ENCODE measurements around the gene BPI. TPM values are rescaled to one million over a fixed set of nuclear protein-coding genes. Genes with fewer than 3 reads are reported as not detected.

Gene BPI
- total RNA-seq, 1 experiment from 2014 or later, result not detected

- Histone ChIP-seq H3K27me3 (ENCODE audit: insufficient read depth, low read length) (no peaks in the 10 kb centered on the region), H2BK20ac (ENCODE audit: low read depth, low read length, poor library complexity, severe bottlenecking) (no peak overlapping the region), H3K4me1 (ENCODE audit: insufficient read depth, low read length) (no peaks in the 10 kb centered on the region), H3K4me2 (ENCODE audit: insufficient read depth, insufficient read length, low read length) (no peak overlapping the region), H3K79me1 (ENCODE audit: insufficient read depth, low read depth, low read length, poor library complexity, severe bottlenecking) (no peaks in the 10 kb centered on the region), H3T11ph (ENCODE audit: low read length) (no peak overlapping the region), H4K91ac (ENCODE audit: insufficient read length, low read depth, low read length) (no peak overlapping the region), H2BK12ac (ENCODE audit: insufficient read length, low read depth, low read length) (no peak overlapping the region), H4K8ac (replicated peaks; ENCODE audit: insufficient read length, low read depth, low read length) (no peak overlapping the region), H3K23me2 (ENCODE audit: insufficient read length, low read depth, low read length, poor library complexity, severe bottlenecking) (no peaks in the 10 kb centered on the region), H3K4ac (ENCODE audit: low read depth, low read length) (no peak overlapping the region), H3K23ac (ENCODE audit: insufficient read length, low read depth, low read length) (no peak overlapping the region), H2AFZ (ENCODE audit: low read length) (no peak overlapping the region), H4K20me1 (ENCODE audit: control insufficient read depth, insufficient read depth, insufficient read length) (no peaks in the 10 kb centered on the region), H3K9ac (ENCODE audit: extremely low read depth, insufficient read length, low read length) (no peak overlapping the region), H3K56ac (ENCODE audit: insufficient read length, low read depth, low read length) (no peak overlapping the region), H4K5ac (ENCODE audit: insufficient read length, low read depth, low read length) (no peak overlapping the region), H2AK5ac (ENCODE audit: insufficient read length, low read length) (no peak overlapping the region), H3K18ac (ENCODE audit: insufficient read length, low read depth, low read length) (no peak overlapping the region), H3K27ac (ENCODE audit: insufficient read length, low read depth, low read length) (no peak overlapping the region), H3K14ac (ENCODE audit: insufficient read depth, low read length) (no peak overlapping the region), H3K79me2 (ENCODE audit: insufficient read depth, low read length) (no peaks in the 10 kb centered on the region), H2BK15ac (ENCODE audit: low read depth, low read length) (no peak overlapping the region), H2BK5ac (ENCODE audit: insufficient read length, low read length) (no peak overlapping the region), H2BK120ac (ENCODE audit: low read depth, low read length, poor library complexity, severe bottlenecking) (no peak overlapping the region), H3K9me3 (ENCODE audit: control insufficient read depth, low read depth, low read length) (no peaks in the 10 kb centered on the region)
- Mint-ChIP-seq H3K4me1 (no peaks in the 10 kb centered on the region), H3K27me3 (ENCODE audit: low read depth) (peaks cover 36% of the 10 kb centered on the region), H3K9me3 (peaks cover 0 to 3% of the 10 kb centered on the region in 2 experiments; a peak in 1 of 5 replicates), H3K4me3 (no peak overlapping the region), H3K27ac (no peak overlapping the region), H3K36me3 (ENCODE audit: insufficient read depth in 1 of 3, low read depth in 3 of 3) (peaks cover 0 to 2% (median 0%) of the 10 kb centered on the region in 3 experiments; a peak in 1 of 7 replicates)
- DNase-seq, result no peak
- no peak for TF ChIP-seq CTCF (conservative IDR thresholded peaks at IDR 0.05)
- WGBS (ENCODE audit: extremely low coverage, insufficient read length, low lambda C conversion rate), result no CpG with 5 or more reads among the region's 5 CpGs
Observed at GRCh38 chr20:38267901-38268514, 35.9 kb upstream of the BPI start.
